M059J (cell line): ENCODE data around the gene LTBP1. TPM values are rescaled to one million over a fixed set of nuclear protein-coding genes. Genes with fewer than 3 reads are reported as not detected.
"Not testable (repeated sequence)": the region's sequence is repeated elsewhere in the genome, so short reads cannot be mapped to it uniquely, and the experiment has no call there.

Source experiments
- DNase-seq: peaks from one replicate; pipeline ENCODE4 v3.0.0-alpha.2; 2012; ENCODE audit warnings: low read depth
- total RNA-seq: library from RNA; depleted of rRNA; stranded (reverse); fragments of >200 nt; shearing (Covaris generic); gene quantifications from 2 replicates; pipeline ENCODE4 v1.2.3, GENCODE V29; 2014

Gene LTBP1
- total RNA-seq, 1 experiment from 2014 or later, result 9.2 TPM

DNA sequence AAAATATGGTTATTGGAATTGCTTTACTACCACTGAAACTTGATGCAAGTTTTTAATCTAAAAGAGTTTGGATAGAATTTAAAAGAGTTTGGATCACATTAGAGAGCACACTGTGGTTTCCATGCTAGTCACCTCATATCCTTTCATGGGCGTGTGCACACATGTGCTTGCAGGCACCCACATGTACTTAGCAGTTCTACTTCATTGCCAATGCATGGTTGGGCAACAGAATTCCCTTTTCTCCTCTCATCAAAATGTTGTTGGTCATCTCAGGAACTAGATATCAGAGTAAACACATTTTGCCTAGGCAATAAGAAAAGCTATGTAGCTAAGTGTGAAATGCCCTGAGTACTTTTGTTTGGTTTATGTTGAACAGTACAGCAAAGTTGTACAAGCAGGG, 275.6 kb downstream of the LTBP1 start:
- DNase-seq, result no peak

DNA sequence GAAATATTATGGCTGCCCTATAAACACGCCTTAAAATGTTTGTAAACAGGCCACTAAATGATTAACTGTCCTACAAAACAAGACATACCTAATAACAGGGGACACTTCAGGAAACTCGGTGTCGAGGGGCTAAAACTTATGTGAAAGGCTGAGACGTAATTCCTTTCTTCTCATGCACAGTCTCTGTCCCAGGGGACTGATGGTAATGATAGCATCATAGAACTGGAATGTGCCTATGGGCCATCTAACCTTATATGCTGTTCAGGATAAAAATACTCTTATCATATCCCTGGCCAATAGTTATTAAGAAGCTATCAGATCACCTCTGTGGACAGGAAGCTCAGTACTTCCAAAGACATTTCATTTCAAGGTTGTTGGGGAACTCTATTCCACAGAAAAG, 277.1 kb downstream of the LTBP1 start:
- DNase-seq, result no peak

- no peak for DNase-seq
These were observed 278.6 kb downstream of the LTBP1 start for GRCh38 chr2:33225350-33225749.

DNA sequence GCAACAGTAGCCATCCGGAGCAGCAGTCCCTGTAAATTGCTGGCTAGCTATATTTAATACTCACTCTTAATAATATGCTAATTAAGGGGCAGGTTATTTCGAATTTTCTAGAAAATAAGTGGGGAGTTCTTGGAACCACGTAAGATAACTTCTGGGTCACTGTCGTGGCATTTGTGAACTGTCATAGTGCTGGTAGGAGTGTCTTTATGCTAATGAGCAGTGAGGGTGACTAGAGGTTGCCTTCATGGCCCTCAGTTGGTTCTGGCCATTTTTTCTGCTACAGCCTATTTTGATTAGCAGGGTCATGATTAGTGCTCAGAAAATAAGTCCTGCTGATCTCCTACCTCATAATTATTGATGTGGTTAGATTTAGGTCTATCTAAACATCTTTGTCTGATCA, 279.8 kb downstream of the LTBP1 start:
- DNase-seq, result no peak

DNA sequence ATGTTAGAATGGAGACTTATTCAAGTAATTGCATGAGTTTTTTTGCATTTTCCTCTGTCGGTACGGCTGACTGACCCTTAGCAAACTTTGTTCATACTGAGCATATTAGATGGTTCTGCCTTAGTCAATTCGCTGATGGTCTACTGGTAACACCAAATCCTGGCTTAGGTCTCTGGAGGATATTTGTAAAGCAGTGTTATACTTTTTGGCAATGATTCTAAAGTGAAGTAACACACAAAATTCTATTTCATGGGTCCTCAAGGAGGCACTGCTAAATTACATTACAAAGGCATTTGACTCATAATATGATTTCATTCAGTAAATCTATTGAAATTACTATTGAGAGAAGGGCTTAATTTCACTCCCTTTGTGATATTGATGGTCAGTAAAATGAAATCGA, 282.9 kb downstream of the LTBP1 start:
- no peak for DNase-seq

- DNase-seq, result no peak
These were observed 283.4 kb downstream of the LTBP1 start for GRCh38 chr2:33230195-33230594.

DNA sequence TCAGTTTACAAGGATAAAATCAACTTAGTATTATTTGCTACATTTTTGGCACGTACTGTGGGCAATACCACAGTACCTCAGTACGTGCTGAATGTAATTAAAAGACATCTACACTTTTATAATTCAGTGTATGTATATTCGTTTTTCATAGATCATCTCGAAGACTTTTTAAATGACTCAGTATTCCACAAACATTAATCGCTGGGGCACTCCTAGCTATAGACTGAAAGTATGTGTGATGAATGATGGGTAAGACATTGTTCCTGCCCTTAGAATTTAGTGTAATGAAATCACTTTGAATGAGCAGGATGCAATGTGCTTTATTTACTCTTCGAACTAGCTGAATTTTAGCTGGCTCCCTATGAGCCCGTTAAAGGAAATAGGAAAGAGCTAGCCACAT, 284.1 kb downstream of the LTBP1 start:
- DNase-seq, result no peak

DNA sequence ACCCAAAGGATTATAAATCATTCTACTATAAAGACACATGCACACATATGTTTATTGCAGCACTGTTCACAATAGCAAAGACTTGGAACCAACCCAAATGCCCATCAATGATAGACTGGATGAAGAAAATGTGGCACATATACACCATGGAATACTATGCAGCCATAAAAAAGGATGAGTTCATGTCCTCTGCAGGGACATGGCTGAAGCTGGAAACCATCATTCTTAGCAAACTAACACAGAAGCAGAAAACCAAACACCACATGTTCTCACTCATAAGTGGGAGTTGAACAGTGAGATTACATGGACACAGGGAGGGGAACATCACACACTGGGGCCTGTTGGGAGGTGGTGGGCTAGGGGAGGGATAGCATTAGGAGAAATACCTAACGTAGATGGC, 288.8 kb downstream of the LTBP1 start:
- not testable (repeated sequence) for DNase-seq

DNA sequence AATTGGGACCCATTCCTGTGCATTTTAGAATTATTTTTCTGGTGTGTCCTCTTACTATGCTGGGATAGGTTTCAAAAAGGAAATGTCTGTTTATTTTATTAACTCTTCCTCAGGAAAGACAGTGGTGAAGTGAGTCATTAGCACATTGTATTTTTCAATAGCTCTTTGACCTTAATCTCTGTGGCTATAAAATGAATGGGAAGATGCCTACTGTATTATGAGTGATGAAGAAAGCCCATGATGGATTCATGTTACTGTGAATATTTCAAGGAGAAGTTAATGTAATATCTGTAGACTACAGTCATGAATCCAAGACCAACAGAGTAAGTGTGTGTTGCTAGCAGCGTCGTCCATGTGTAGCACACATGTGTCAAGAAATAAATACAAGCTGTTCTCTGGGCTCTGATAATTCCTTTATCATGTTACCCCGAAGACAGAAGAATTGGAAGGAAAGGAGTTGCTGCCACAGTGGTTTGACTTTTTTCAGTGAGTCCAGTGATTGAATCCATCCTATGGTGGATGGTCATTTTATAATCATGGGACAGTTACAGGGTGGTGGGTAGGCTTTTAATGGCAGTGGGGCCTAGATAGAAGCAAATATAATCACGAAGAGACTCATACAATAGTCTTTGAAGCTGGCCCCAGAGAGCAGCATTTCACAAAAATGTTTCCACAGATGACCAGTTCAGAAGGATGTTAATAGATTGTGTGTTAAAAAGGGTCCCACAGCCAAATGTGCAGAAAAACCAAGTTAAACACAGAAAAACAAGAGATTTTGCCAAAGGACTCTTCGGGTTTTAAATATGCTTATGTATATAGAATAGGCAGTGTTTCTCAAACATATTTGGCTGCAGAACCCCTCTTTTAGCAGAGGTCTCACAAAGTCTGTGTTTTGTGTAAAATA, 290.0 kb downstream of the LTBP1 start:
- peak; percentile 69 for DNase-seq

DNA sequence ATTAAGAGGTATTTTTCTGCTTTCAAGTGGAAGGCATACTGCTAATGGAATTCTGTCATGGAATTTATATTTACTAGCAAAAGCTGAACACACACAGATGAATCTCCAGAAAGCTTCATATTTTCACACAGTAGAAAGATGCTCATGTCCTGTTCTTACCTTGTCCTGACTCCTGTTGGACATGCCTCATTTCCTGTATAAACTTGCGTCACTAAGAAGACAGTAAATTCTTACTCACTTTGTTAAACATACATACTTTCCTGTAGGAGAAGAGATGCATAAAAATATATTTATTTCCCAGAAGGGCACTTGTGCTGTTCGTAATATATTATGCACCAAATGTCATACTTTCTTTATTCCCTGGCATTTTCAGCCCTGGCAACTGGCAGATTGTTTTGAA, 291.4 kb downstream of the LTBP1 start:
- DNase-seq, result peak; percentile 36

DNA sequence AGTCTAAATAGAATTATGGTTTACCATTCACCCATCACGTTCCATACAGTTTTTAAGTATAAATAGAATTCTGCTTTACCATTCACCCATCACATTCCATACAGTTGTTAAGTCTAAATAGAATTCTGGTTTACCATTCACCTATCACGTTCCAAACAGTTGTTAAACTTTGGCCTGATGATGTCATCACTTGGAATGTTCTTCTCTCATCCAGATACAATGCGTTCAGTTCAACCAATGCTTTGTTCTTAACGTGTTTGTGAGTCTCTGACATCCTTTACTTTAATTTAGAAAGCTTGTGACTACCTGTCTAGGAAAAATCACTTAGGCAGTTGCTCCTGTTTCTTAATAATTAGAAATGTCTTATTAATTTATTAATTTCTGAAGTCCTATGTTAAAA, 293.4 kb downstream of the LTBP1 start:
- peak; percentile 45 for DNase-seq

DNA sequence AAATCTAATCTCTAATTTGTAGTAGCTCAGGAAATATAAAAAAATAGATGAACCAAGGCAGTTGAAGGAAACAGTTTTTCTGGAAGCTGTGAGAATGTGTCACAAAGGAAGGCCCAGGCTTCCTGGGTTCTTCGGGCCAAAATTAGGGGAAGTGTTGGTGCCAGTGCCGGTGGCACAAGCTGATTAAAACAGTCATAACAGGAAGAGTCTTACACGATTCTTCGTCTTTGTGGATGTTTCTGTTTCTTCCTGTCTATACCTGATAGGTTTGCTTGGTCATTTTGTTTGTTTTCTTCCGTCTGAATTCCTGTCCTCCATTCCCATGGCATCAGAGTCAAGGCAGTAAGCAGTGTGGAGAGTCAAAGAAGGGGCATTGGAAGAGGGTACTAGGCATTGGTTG, 294.3 kb downstream of the LTBP1 start:
- no peak for DNase-seq

- DNase-seq, result peak; percentile 80
These were observed 294.8 kb downstream of the LTBP1 start for GRCh38 chr2:33241581-33241980.

DNA sequence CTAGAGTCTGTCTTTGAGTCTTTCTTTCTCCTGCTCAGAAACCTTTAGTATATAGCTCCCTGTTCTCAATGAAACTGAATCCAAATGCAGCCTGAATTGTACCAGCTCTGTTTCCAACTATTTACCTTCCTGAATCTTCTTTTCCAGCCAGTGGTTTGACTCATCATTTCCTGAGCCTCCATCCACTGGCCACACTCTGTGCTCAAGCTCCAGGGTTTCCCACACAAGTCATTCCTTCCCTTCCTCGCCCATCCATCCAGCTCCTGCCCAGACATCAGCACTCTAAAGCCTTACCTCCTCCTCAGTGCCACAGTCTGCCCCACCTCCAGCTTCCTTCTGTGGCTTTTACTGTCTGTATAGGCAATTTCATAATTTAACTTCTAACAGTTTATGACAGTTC, 296.1 kb downstream of the LTBP1 start:
- DNase-seq, result peak; percentile 81

- DNase-seq, result no peak
These were observed 299.7 kb downstream of the LTBP1 start for GRCh38 chr2:33246432-33246831.

- no peak for DNase-seq
These were observed 300.6 kb downstream of the LTBP1 start for GRCh38 chr2:33247365-33247764.

DNA sequence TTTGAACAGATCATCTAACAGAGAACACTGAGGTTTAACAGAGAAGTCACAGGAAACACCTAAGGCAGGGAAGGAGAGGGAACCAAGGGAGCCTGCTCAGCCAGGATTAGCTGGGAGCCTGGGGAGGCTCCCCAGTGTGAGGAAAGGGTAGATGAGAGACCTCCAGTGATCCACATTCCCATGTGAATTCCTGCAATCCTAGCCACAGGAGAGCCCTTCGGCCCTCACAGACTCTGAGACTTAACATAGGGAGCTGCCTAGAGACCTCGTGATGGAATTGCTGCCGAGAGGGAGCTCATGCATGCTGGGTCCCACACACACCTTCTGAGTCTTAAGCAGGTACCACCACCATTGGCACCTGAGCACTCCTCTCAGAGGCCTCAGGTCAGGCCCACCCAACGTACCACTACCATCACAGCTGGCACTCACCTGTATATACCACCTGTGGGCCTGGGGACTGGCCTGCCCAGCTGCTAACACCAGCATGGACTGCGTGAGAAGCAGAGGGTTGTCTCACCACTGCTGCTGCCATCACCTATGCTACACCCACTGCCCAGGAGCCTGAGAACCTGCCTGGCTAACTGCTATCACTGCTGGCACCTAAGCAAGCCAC, 303.8 kb downstream of the LTBP1 start:
- DNase-seq, result no peak

DNA sequence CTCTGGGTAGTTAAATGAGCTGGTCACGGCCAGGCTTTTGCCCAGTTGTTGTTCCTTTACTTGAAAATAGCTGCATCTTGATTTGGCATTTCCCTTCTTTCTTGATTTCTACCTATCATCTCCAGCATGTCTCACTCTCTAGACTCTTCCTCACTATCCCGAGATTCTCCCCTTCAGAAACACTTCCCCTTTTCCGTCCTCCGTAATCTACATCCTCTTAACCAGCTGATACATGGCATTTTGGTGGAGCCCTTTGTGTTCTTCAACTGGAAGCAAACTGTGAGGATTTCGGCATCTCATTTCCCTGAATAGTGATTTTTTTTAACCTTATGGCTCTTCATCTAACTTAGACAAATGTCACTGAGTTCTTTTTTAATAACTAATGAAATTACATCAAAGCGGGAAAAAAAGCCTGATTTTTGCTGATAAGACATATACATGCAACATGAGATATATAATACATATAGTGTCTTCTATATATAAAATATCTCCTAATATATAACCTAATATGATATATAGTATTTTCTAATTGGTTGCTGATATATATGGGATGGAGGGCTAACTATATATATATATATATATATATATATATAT, 309.5 kb downstream of the LTBP1 start:
- DNase-seq, result no peak

DNA sequence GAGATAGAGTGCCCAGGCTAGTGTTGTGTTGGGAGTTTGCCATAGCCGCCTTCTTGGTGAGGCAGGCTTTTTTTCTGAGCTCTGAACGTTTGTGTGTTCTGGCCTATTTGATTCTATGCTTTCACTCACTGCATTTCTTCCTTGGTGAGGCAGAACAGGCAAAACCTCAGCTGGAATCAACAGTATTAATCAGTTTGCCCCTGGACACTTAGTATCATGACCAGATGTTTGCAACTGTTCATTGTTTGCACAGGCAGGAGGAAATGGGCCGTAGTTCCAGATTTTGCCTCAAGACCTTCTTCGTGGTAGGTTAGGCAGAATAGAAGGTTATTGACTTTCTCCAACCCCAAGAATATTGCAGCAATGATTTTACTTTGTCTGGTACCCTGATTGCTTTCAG, 311.6 kb downstream of the LTBP1 start:
- no peak for DNase-seq

- no peak for DNase-seq
These were observed 315.3 kb downstream of the LTBP1 start for GRCh38 chr2:33262097-33262496.

GRCh38 chr2:33264766-33265165, 318.0 kb downstream of the LTBP1 start:
- no peak for DNase-seq

DNA sequence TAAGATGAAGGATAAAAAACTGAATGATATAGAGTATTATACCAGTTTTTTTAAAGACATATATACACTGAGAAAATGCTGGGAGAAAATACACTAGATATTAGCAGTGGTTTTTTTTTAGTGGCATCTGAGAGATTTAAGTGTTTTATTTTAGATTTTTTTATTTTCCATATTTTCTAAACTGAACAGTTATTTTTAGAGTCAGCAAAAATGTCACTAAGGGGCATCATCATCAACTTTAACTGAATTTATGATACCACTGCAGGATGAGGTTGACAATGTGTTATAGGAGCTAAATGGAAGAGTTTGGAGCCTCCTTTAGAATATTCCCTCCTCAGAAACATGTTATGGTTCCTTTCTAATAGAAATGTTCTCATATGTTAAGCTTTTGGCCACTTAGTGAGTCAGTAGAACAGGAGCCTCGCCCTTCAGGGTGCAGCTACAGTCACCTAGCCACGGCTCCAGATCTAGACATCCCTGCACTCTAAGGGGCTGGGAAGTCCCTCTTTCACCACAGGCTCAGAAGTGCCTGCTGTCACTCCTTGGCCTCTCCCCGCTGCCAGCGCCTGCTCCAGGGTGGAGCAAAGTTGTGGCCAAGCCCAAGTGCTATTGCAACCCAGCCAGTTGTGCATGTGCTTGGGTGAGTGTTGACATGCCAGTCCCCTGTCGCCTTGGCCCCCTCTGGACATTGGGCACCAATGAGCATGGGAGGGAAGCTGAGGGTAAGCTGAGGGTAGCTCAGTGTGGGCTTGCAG, 319.0 kb downstream of the LTBP1 start:
- peak; percentile 3 for DNase-seq
